ENCODE measurements around the gene NUCB2. TPM values are rescaled to one million over a fixed set of nuclear protein-coding genes. Genes with fewer than 3 reads are reported as not detected.
"Not testable (repeated sequence)": the region's sequence is repeated elsewhere in the genome, so short reads cannot be mapped to it uniquely, and the experiment has no call there.

NUCB2 gene
- total RNA-seq, 1 donor from 2014 or later = 114 TPM

DNA sequence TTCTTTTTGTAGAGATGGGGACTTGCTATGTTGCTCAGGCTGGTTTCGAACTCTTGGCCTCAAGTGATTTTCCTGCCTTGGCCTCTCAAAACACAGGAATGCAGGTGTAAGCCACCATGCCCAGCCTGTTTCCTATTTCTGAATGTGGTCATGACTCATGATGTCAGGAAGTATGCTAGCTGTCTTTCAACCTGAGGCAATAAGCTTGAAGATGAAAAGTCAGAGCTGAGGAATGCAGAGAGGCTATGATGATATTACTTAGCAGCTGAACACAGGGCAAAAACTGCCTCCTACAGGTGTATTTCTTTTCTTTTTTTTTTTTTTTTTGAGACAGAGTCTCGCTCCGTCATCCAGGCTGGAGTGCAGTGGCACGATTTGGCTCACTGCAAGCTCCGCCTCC lies 9.0 kb upstream of the NUCB2 start:
- no peak for DNase-seq (ENCODE audit: low spot score)
- no peak for ATAC-seq

DNA sequence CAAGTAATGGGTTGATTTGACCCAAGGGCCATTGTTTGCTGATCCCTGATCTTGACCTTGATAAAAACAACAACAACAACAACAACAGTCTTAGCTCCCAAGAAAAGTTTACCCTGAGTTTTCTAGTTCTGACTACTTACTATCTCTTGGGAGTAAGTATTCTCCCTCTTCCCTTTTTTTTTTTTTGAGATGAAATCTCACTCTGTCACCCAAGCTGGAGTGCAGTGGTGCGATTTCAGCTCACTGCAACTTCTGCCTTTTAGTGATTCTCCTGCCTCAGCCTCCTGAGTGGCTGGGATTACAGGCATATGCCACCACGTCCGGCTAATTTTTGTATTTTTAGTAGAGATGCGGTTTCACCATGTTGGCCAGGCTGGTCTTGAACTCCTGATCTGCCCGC lies 8.0 kb upstream of the NUCB2 start:
- not testable (repeated sequence) for ATAC-seq; DNase-seq (ENCODE audit: low spot score)

DNA sequence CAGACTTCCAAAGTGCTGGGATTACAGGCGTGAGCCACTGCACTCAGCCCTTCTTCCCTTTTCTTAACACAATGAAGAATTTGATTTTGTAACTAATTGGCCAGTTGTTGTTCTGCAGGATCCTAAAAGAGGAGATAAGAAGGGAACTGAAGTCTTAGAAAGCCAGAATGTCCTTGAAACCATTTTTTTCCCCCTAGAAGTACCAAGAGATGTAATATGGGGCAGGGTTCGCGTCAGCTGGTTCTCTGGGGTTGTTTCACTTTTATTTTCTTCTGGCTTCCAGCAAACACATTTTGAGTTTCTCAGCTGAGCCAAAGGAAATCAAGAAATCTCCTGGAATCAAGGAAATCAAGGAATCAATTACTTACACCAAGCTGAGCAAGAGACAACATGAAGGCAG lies 7.6 kb upstream of the NUCB2 start:
- DNase-seq (ENCODE audit: low spot score) (no peak), ATAC-seq (no peak)

DNA sequence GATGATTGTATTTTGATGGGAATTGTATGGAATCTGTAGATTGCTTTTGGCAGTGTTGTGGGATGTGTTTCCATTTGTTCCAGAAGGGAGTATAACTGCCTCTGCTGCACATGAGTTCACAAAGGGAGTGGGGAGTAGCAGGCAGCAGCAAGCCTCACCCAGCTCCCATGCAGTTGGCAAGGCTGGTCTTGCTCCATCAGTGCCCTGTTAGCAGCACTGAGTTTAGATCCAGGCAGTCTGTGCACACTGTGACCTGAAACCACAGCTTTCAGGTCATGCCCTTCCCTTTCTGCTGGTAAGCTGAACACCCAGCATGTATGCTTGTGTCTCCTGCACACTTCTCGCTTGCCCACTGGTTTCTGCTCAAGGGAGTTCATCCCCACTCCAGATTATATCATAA lies 3.7 kb upstream of the NUCB2 start:
- DNase-seq (ENCODE audit: low spot score) (no peak), ATAC-seq (no peak)

DNA sequence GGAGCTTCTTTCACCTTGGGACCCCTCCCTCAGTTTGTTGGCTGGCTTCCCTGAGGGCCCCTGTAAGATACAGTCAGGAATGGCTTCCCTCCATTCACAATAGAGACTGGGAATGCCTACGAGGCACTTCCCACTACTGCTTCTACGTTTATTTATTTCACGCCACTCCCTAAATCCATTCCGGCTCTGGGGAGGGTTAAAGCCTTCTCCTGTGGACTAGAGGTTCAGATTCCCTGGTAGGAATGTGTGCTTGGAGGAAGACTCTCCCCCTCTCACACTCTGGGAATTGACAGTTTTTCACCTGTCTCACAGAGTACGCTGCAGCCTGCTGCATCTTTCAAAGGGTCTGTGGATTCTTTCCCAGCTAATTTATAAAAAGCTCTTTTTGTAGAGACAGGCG lies 3.3 kb upstream of the NUCB2 start:
- ATAC-seq = no peak

DNA sequence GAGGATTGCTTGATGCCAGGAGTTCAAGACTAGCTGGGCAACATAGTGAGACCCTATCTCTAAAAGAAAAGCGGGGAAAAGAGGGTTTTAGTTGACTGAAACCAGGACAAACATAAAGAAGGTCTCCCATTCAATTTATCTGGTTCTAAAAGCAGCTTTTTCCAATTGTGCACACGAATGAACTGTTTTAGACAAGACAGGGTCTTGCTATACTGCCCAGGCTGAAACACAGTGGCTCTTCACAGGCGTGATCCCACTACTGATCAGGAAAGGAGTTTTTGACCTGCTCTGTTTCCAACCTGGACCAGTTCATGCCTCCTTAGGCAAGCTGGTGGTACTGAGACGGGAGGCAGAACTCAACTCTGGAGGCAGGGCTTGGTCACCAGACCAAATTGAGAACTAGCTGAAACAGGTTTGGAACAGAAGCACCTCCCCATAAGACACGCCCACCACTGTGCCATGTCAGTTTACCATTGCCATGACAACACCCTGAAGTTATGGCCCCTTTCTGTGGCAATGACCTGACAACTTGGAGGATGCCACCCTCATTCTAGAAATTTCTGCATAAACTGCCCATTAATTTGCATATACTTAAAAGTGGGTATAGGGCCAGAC lies 2.8 kb upstream of the NUCB2 start:
- ATAC-seq = no peak
- DNase-seq (ENCODE audit: low spot score) = no peak

More for the DNA sequence above, 3.3 kb upstream of the NUCB2 start:
- DNase-seq (ENCODE audit: low spot score) = no peak

DNA sequence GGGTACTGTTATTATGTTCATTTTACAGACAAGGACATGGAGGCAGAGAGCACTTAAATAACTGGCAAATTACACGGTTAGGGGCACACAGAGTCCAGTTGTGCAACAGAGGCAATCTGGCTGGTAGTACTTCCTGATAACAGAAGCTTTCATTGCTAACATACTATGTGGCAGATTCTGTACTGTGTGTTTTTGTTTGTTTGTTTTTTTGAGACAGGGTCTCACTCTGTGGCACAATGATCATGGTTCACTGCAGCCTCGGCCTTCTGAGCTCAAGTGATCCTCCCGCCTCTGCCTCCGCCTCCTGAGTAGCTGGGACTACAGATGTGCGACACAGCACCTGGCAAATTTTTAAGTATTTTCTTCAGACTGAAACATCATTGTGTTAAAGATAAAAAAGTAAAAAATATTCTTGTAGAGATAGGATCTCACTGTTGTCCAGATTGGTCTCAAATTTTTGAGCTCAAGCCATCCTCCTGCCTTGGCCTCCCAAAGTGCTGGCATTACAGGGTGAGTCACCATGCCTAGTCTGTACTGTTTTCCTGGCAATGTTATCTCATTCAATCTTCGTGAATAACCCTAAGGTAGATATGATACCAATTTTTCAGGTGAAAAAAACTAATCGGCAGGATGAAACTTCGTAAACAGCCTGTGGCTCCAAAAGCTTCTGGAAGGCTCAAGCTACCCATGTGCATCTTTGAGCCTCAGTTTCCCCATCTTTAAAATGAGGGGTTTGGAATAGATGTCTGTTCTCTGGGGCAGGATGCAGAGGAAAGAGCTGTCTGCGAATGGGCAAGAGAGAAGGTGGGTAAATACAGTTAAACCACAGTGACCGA lies 921 bp upstream of the NUCB2 start:
- no peak for ATAC-seq
- no peak for DNase-seq (ENCODE audit: low spot score)

DNA sequence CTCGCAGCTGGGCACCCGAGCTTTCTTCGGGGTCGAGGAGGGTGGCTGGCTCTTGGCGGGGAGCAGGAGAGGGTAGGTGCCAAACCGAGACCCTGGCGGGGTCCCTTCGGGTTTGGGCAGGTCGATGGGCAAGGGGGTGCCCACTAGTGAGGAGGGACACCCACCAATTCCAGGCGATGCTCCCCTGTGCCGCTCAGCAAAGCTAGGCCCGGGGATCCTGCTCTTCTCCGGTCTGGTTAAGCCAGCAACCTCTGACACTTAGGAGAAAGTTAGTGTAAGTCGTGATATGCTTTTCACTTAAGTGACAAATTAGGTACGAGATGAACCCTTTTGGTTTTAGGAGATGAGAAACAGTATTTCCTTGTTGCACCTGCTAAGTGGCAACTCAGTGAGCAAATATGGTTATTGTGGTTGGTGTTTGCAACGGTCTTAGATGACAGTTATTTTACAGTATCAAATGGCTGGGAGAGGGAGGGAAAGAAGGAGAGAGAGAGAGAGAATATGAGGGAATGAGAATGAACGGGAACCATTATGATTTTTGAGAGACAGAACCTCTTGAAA lies 565 bp downstream of the NUCB2 start:
- DNase-seq (ENCODE audit: low spot score) (no peak), ATAC-seq (peak; percentile 46)

DNA sequence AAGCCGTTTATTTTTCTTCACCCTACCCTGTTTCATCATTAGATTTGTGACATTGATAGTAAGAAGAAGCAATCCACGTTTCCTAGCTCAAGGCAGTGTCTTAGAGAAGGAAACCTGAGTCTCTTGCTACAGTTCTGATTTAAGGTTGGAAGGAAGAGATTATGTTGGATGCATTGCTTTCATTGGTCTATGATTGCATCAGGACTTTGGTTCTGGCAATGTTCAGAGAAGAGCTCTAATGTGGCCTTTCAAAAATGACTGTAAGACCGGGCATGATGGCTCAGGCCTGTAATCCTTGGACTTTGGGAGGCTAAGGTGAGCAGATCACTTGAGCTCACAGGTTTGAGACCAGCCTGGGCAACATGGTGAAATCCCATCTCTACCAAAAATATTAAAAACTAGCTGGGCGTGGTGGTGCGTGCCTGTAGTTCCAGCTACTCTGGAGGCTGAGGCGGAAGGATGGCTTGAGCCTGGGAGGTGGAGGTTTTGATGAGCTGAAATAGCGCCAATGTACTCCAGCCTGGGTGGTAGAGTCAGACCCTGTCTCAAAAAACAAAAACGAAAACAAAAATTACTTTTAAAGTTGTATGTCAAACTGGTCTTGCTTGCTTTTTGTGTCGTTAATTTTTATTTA lies 4.1 kb downstream of the NUCB2 start:
- ATAC-seq (no peak), DNase-seq (ENCODE audit: low spot score) (no peak)

DNA sequence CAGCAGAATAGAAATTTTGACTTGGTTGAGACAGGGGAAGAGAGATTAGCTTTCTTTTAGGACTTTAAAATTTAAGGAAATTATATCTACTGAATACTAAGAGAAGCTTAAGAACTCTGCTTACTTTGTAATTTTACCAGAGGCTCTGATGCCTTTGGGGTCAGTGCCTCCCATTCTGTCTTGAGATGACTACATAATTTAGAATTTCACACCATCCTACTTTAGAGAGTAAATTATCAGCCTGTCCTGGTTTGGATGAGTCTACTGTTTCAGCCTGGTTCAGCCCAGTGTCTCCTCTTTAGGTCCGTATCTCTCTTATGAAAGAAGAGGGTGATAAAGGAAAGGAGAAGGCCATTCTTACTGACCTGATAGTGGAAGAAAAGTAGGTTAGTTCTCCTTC lies 9.8 kb downstream of the NUCB2 start:
- ATAC-seq (no peak), DNase-seq (ENCODE audit: low spot score) (no peak)

DNA sequence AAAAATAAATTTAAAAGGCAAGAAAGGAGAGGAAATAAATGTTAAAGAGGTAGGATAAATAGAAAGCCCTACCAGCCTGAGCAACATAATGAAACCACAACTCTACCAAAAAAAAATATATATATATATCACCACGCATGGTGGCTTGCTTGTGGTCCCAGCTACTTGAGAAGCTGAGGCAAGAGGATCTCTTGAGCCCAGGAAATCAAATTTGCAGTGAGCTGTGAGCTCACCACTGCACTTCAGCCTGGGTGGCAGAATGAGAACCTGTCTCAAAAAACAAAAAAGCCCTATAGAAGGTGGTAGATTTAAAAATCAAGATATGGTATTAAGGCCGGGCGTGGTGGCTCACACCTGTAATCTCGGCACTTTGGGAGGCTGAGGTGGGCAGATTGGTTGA lies 10.5 kb downstream of the NUCB2 start:
- DNase-seq (ENCODE audit: low spot score) = no peak
- no peak for ATAC-seq

DNA sequence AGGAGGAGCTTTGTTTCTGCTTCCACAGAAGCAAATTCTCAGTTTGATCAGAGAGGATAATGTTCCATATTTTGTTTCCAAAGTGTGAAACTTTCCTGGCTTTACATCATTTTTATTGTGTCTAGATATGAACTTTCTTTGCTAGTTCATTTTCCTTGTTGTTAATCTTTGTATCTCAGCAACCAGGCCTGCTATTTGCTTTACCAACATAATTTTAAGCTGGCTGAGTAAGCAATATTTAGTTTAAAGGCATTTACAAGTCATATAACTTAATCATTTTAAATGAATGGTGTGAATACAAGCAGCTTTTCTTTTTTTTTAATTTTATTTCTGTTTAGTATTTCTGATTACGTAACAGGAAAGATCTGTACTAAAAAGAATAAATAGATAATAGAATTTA lies 15.2 kb downstream of the NUCB2 start:
- DNase-seq (ENCODE audit: low spot score) (no peak), ATAC-seq (no peak)

DNA sequence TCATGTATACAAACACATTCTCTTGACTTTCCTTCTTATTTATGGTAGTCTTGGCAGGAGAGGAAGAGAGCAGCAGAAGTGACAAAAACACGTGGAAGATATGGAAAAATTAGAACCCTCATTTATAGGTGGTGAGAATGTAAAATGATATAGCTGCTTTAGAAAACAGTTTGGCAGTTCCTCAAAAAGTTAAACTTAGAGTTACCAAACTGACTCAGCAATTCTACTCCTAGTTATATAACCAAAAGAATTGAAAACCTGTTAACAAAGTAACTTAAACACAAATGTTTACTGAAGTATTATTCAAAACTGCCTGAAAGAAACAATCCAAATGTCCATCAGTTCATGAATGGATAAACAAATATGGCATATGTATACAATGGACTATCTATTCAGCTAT lies 16.8 kb downstream of the NUCB2 start:
- no peak for ATAC-seq

DNA sequence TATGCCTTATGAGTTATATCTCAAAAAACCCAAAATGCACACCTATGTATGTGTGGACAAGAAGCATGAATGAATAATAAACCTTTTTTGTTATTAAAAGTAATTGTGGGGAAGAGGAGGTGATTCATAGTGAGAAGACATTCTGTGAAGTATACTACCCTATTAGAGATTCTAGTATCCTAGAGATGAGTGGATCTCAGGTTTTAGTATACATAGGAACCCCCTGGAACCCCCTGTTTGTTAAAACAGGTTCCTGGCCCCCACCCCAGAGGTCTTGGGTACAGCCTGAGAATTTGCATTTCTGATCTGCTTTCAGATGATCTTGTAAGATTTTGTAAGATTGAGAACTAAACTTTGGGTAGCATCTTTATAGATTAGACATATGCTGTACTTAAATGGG lies 17.5 kb downstream of the NUCB2 start:
- DNase-seq (ENCODE audit: low spot score) (no peak), ATAC-seq (no peak)

More for the DNA sequence above, 16.8 kb downstream of the NUCB2 start:
- DNase-seq (ENCODE audit: low spot score) = no peak

DNA sequence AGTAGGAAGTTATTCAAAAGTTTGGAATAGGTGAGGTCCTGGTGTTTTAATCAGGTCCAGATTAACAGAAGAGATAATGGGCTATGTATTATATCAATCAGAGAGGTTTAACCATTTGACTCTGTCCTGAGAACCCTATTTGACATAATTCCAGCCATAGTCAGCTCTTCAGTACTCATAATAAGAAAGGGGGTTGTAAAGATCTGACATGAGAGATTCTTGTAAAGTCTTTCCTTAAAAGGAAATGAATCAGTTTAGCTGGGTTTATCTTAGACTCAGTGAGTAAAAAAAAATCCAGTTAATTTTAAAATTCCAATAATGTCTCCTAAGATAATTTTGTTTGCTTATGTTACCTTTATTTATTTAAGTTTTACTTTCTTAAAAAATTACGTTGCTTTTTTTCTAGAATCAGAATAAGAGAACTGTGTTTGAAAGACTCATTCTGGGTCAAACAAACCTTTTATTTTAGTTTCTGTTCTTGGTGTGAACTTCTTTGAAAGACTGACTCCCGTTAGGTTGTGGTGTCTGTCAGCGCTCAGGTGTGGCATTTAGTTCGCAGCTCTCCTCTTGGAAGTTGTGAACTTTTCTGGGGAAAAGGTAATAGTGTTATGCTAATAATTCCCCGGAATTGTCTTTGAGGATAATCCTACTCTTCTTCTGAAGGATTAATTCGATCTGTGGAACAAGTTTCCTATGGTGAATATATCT lies 20.5 kb downstream of the NUCB2 start:
- DNase-seq (ENCODE audit: low spot score) (no peak), ATAC-seq (no peak)

DNA sequence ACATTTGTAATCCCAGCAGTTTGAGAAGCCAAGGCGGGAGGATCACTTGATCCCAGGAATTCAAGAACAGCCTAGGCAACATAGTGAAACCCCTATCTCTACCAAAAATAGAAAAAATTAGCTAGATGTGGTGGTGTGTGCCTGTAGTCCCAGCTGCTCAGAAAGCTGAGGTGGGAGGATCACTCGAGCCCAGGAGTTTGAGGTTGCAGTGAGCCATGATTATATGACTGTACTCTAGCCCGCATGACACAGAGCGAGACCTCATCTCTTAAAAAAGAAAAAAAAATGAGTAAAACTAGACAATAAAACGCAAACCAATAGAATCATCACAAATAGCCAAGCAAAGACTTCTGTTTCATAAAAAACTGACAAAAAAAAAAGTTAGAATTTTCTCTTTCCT lies 21.8 kb downstream of the NUCB2 start:
- ATAC-seq (no peak), DNase-seq (ENCODE audit: low spot score) (no peak)

DNA sequence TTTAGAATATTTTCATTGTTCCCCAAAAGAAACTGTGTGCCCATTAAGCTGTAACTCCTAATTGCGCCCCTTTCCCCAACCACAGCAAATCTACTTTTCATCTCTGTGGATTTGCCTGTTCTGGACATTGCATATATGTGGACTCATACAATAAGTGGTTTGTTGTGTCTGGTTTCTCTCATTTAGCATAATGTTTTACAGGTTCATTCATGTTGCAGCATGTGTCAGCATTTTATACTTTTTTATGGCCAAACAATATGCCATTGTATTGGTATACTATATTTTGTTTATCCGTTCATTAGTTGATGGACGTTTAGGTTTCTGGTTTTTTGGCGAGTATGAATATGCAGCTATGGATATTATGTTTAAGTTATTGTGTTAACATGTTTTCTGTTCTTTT lies 23.8 kb downstream of the NUCB2 start:
- ATAC-seq (no peak), DNase-seq (ENCODE audit: low spot score) (no peak)

DNA sequence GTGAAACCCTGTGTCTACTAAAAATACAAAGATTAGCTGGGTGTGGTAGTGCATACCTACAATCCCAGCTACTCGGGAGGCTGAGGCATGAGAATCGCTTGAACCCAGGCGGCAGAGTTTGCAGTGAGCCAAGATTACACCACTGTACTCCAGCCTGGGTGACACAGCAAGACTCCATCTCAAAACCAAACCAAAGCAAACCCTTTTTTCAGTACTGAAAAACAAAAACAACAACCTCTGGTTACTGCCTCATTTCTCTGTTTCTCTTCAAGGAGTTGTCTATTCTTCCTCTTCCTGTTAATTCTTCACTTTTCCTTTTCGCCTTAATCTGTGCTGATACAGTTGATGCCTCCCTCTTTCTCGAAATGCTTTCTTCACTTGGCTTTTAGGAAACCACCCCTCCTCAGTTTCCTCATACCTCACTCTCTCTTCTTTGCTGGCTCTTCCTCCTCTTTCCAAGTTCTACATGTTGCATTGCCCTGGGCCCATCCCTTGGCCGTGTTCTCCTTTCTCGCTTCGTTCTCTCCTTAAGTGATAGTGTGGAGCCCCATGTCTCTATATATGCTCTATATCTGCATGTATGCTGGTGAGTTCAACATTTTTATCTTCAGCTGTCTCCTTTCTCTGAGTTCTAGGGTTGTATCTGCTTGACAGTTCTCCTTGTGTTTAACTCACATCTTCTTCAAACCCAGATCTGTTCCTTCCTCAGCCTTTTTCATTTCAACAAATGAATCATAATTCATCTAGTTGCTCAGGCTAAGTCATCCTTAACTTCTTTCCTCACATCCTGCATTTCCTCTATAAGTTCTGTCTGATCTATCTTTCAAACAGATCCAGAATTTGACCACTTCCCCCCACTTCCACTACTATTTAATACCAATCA lies 37.1 kb downstream of the NUCB2 start:
- DNase-seq (ENCODE audit: low spot score) = no peak
- ATAC-seq = no peak

DNA sequence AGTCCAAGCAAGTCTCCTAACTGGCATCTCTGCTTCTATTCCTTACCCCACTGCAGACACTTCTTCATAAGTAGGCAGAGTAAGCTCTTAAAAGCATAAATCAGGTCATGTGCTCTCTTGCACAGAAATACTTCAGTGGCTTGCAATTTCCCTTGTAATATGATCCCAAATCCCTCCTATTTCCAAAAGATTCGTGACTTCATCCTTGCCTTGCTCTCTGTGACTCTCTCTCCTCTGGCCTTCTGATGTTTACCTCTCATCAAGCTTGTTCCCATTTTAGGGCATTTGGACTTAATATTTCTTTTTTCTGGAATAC lies 37.7 kb downstream of the NUCB2 start:
- no peak for DNase-seq (ENCODE audit: low spot score)
- ATAC-seq = no peak

DNA sequence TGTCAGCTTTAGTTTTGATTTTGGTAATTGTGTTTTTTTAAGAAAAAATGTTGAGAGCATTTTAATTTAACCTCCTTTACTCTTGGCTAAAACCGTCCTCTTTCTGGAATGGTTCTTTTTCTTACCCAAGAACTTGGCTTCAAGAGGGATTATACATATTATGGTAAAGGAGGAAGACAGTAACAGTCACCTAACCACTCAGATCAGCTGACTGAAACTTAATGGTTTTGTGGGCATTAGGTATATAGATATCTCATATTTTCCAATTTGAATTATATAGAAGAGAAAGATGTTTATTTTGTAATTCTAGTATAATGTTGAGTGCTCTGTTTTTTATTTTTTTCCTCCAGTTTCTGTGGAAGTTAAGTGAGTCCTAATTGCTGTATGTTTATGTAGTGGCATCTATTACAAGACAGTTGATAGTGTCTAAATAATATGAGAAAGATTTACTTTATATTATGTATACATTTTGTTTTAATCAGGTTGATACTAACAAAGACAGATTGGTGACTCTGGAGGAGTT lies 38.4 kb downstream of the NUCB2 start:
- ATAC-seq (no peak), DNase-seq (ENCODE audit: low spot score) (no peak)
